Measurements from ENCODE around the gene RABGAP1L. TPM values are rescaled to one million over a fixed set of nuclear protein-coding genes. Genes with fewer than 3 reads are reported as not detected.

RABGAP1L gene
- total and polyA plus RNA-seq, 2 of the 4 experiments (the other 2 are of a cell fraction), result 7.9 to 26.7 TPM

DNA sequence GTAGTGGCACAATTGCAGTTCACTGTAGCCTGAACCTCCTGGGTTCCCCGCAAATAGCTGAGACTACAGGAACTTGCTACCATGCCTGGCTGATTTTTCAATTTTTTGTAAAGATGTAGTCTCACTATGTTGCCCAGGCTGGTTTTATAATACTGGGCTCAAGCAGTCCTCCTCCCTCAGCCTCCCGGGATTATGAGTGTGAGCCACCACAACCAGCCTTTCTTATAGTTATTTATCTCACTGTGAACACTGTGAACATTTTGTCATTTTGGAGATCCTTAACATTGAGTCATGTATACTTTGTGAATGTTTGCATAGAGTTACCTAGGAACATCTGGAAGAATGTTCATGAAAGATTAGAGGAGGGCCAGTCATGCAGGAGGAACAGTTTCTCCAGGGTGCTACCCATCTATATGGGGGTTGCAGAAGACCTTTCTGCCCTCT, 713.3 kb downstream of the RABGAP1L start:
- no peak overlapping the region for H2AK5ac ChIP-seq (ENCODE audit: low read depth, low read length)
- no peak overlapping the region for H2BK15ac ChIP-seq (ENCODE audit: low read depth, low read length)
- no peak overlapping the region for H2AK9ac ChIP-seq (replicated peaks; ENCODE audit: low read depth, low read length, poor library complexity)
- in situ Hi-C loops (cut with MboI; ENCODE audit: low sequenced_read_pairs) (no loop called here), intact Hi-C loops (cut with micrococcal nuclease) (no loop called here), dilution Hi-C loops (cut with HindIII; ENCODE audit: low sequenced_read_pairs, unreplicated experiment) (no loop called here)
- no peak overlapping the region for H2BK5ac ChIP-seq (ENCODE audit: low read depth, low read length, poor library complexity, severe bottlenecking)
- TF ChIP-seq POLR2A (IDR thresholded peaks at IDR 0.05; ENCODE audit: low read depth, low read length) (no peak), RFX5 (IDR thresholded peaks at IDR 0.05; ENCODE audit: low read depth, low read length) (no peak), ELK1 (IDR thresholded peaks at IDR 0.05; ENCODE audit: borderline replicate concordance, low read depth, low read length) (no peak), NFE2L2 (IDR thresholded peaks at IDR 0.05; ENCODE audit: low read depth, low read length) (no peak), SMC3 (IDR thresholded peaks at IDR 0.05; ENCODE audit: low read depth, low read length) (no peak), MAZ (IDR thresholded peaks at IDR 0.05; ENCODE audit: borderline replicate concordance, low read depth, low read length) (no peak), RAD21 (IDR thresholded peaks at IDR 0.05; ENCODE audit: low read length) (no peak)
- H3K4me2 ChIP-seq (ENCODE audit: low read depth, low read length), result no peak overlapping the region
- POLR2A ChIA-PET (ENCODE audit: unreplicated experiment), result no interaction called here
- no peaks in the 10 kb centered on the region for H3K27me3 ChIP-seq (ENCODE audit: control insufficient read depth, insufficient read depth, low read length)
- no TSS peak for BruUV-seq (replicated peaks)
- H2AFZ ChIP-seq (replicated peaks; ENCODE audit: low read length, poor library complexity), result no peak overlapping the region
- H3K36me3 ChIP-seq (ENCODE audit: control insufficient read depth, insufficient read depth, low read length), result no peaks in the 10 kb centered on the region
- H4K5ac ChIP-seq (ENCODE audit: low read depth, low read length), result no peak overlapping the region
- DNase-seq (peak; percentile 22), ATAC-seq (ENCODE audit: low read depth) (peak; percentile 24; the same call in 1 of the 2 replicates)
- no peaks in the 10 kb centered on the region for H3K79me1 ChIP-seq (ENCODE audit: low read depth in 1 of 2, low read length in 2 of 2)
- H3K9me3 ChIP-seq (ENCODE audit: control insufficient read depth, insufficient read depth, low read length), result no peaks in the 10 kb centered on the region
- no peak overlapping the region for H3K23ac ChIP-seq (ENCODE audit: low read depth, low read length)
- H3K18ac ChIP-seq (ENCODE audit: low read depth, low read length), result no peak overlapping the region
- no peaks in the 10 kb centered on the region for H4K20me1 ChIP-seq (ENCODE audit: insufficient read depth, low read length)
- no peak overlapping the region for H3K9ac ChIP-seq (ENCODE audit: low read depth, low read length)
- H3K14ac ChIP-seq (replicated peaks; ENCODE audit: low read depth, low read length), result no peak overlapping the region
- no peak overlapping the region for H2BK120ac ChIP-seq (ENCODE audit: low read depth, low read length)
- H3K56ac ChIP-seq (ENCODE audit: extremely low read depth, insufficient read depth, low read length), result no peak overlapping the region
- CTCF ChIA-PET, result no interaction called here
- no peaks in the 10 kb centered on the region for H3K4me1 ChIP-seq (ENCODE audit: control insufficient read depth, insufficient read depth, low read length)
- H3K4ac ChIP-seq (ENCODE audit: low read depth, low read length), result no peak overlapping the region
- no peaks in the 10 kb centered on the region for H3K9me1 ChIP-seq (ENCODE audit: insufficient read depth, low read length)
- H4K8ac ChIP-seq (ENCODE audit: low read depth in 2 of 2, low read length in 2 of 2), result no peak overlapping the region
- H4K91ac ChIP-seq (ENCODE audit: insufficient read depth, low read depth, low read length), result no peak overlapping the region
- no peak overlapping the region for H2BK20ac ChIP-seq (ENCODE audit: low read depth, low read length)
- H3K27ac ChIP-seq (ENCODE audit: insufficient read depth, low read length), result no peak overlapping the region
- 86% methylated on average over 1 of the region's 2 CpGs; no CpG with 5 or more reads in 1 of the 2 experiments for WGBS, 2 experiments (ENCODE audit: extremely low coverage in 2 of 2, insufficient read length in 1 of 2)
- H3K4me3 ChIP-seq (ENCODE audit: insufficient read depth, low read depth, low read length), result no peak overlapping the region
